ENCODE measurements around the gene ZNF862.
"Not testable (repeated sequence)": the region's sequence is repeated elsewhere in the genome, so short reads cannot be mapped to it uniquely, and the experiment has no call there.

ZNF862 gene

DNA sequence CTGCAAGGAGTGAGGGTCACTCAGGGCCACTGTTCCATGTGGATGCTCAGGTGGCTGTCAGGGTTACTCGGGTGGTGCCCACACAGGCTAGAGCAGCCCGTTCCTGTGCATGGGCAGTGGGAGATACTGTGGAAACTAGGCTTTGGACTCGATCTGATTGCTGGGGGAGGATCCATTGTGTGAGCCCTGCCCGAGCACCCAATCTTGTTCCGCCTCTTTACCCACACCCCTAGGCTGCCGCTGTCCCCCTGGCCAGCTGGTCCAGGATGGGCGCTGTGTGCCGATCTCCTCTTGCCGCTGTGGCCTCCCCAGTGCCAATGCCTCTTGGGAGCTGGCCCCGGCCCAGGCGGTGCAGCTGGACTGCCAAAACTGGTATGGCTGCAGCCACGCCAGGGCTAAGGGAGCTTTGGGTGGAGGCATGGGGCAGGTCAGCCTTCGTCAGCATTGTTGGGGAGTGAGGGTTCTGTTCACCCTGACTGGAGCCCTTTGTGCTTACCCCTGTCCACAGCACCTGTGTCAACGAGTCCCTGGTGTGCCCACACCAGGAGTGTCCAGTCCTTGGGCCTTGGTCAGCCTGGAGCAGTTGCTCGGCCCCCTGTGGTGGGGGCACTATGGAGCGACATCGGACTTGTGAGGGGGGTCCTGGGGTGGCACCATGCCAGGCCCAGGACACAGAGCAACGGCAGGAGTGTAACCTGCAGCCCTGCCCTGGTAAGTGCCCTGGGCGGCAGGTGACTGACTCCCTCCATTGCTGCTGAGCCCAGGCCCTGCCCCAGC is 12.4 kb upstream of the ZNF862 start:
- DNase-seq, result no peak

DNA sequence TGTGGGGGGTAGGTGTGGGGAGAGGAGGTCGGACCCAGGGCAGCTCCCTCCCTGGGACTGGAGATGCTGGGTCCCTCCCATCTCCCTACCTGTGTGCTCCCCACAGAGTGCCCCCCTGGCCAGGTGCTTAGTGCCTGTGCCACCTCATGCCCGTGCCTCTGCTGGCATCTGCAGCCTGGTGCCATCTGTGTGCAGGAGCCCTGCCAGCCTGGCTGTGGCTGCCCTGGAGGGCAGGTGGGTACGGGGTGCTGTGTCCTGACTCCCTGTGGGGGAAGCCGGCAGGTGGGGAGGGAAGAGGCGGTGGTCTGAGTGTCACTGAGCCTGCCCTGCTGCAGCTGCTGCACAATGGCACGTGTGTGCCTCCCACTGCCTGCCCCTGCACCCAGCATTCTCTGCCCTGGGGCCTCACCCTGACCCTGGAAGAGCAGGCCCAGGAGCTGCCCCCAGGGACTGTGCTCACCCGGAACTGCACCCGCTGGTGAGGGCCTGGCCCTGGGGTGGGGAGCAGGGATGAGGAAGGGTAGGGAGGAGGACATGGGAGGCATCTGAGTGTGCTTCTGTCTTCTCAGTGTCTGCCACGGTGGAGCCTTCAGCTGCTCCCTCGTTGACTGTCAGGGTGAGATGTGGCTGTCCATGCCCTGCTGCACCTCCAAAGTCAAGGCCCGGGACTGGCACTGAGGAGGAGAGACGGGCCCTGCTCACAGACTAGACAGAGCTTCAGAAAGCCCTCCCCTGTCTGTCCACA is 11.7 kb upstream of the ZNF862 start:
- DNase-seq, result no peak

DNA sequence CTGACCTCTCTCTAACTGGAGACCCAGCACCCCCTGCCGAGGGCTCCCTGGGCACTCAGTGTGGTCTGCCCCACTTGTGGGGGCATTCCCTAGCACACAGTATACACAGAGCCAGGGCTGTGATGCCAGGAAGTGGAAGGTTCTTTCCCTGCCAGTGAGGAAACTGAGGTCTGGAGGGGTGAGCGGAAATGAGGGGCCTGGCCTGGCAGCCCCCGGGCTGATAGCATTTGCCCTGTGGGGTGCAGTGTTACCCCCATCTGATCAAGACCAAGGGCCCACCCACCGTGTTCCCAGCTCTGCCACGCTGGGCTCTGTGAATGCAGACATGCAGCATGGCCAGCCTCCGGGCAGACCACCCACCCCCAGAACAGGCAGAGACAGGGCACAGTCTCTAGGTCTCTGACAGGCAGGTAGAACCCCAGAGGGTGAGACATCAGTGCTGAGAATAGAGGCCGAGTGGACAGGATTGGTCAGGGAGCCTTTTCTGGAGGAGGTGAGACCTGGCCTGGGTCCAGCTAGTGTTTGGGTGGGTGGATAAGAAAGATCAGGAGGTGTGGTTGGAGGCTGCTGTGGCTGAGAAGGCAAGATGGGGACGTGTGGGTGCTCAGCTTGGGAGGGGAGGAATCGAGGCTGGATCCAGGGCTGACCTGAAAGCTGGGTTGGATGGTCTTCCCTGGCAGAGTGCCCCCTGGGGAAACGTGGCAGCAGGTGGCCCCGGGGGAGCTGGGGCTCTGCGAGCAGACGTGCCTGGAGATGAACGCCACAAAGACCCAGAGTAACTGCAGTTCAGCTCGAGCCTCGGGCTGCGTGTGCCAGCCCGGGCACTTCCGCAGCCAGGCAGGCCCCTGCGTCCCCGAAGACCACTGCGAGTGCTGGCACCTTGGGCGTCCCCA is 10.8 kb upstream of the ZNF862 start:
- DNase-seq, result no peak

DNA sequence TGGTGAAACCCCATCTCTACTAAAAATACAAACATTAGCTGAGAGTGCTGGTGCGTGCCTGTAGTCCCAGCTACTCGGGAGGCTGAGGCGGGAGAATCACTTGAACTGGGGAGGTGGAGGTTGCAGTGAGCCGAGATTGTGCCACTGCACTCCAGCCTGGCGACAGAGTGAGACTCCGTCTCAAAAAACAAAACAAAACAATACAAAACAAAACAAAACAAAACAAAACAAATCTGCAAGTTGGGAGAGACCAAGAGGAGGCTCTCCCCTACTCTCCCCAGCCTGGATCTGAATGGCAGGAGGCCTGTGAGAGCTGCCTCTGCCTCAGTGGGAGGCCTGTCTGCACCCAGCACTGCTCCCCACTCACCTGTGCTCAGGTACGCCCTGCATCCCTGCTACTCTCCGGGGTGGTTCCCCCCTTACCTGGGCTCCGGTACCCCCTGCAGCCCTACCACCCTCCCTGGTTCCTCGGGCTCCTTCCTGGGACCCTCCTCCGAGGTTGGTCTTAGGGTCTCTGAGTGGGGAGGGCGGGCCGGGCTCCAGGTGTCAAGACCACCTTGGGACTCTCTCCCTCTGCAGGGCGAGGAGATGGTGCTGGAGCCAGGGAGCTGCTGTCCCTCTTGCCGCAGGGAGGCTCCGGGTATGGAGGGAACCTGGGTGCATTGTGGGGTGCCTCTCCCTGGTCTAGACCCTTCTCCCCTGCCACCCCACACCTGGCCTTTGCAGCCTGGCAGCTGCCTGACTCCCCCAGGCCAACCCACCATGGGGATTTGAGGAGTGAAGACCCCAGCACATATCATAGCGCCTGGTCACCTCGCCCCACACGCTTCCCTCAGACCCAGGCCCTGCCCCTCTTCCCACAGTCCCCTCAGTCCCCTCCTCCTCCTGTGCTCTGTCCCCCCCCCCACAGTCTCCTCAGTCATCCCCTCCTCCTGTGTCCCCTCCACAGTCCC is 9.5 kb upstream of the ZNF862 start:
- no peak for DNase-seq

DNA sequence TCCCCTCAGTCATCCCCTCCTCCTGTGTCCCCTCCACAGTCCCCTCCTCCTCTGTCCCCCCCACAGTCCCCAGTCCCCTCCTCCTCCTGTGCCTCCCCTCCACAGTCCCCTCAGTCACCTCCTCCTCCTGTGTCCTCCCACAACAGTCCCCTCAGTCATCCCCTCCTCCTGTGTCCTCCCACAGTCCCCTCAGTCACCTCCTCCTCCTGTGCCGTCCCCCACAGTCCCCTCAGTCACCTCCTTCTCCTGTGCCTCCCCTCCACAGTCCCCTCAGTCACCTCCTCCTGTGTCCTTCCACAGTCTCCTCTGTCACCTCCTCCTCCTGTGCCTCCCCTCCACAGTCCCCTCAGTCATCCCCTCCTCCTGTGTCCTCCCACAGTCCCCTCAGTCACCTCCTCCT is 7.6 kb upstream of the ZNF862 start:
- not testable (repeated sequence) for DNase-seq

DNA sequence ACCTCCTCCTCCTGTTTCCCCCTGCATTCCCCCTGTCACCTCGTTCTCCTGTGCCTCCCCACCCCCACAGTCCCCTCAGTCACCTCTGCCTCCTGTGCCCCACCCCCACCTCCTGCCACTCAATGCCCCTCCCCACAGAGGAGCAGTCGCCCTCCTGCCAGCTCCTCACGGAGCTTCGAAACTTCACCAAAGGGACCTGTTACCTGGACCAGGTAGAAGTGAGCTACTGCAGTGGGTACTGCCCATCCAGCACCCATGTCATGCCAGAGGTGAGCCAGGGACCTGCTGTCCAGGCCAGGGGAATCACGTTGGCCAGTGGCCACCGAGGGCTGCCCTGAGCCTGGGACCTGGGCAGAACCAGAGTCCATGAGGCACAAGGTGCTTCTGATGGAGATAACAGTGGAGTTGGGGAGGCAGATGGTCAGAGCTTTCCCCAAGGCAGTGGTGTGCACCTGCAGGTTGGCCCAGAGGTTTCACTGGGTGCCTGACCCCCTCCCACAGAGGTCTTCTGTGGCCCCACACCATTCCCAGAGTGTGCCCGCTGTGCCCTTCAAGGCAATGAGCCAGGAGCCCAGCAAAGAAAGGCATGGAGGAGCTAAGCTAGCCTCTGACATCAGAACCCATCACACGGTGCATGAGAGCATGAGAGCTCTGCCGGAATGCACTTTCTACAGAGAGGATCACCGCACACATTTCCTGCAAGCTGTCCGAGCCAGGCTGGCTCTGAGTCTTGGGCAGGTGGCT is 7.0 kb upstream of the ZNF862 start:
- DNase-seq, result no peak

DNA sequence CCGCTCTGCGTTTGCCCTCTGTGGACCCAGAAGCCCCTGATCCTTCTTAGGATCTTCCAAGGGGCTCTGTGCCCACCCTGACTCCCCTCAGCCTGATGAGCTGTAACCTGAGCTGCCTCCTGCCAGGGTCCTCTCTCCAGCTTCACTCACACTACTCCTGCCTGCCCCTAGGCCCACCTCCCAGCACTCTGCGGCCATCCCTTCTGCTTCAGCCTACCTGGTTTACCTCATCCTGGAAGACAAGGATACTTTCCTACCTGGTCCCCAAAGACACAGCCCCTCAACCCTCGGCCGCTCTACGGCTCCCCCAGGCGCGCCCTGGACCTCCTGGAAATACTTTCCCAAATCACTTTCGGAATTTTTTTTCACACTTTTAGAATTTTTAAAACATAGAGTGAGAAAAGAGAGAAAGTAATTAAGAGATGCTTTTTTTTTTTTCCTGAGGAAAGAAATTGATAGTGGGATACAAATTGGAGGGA is 6.4 kb upstream of the ZNF862 start:
- no peak for DNase-seq

DNA sequence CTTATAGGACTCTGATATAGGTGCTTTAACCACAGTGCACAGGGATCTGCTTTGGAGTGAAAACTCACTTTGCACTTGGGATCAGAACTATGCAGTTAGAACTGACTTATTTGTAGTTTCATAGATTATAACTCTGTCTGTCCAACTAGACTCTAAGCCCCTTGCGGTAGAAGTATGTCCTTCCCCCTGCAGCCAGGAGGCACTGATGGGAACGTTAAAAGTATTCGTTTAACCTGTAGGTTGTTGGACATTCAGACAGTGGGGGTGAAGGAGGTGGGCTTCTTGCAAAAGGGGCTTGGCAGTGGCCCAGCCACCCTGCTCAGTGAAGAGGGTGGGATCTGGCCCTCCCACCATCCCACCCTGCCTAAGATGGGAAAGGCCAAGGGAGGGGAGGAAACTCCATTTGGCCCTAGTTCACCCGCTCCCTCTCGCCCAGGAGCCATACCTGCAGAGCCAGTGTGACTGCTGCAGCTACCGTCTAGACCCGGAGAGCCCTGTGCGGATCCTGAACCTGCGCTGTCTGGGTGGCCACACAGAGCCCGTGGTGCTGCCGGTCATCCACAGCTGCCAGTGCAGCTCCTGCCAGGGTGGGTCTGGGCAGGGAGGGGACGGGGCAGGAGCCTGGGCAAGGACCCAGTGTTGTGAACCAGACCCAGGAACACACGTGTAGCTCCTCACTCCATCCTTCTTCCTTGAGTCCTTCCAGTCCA is 5.7 kb upstream of the ZNF862 start:
- no peak for DNase-seq

DNA sequence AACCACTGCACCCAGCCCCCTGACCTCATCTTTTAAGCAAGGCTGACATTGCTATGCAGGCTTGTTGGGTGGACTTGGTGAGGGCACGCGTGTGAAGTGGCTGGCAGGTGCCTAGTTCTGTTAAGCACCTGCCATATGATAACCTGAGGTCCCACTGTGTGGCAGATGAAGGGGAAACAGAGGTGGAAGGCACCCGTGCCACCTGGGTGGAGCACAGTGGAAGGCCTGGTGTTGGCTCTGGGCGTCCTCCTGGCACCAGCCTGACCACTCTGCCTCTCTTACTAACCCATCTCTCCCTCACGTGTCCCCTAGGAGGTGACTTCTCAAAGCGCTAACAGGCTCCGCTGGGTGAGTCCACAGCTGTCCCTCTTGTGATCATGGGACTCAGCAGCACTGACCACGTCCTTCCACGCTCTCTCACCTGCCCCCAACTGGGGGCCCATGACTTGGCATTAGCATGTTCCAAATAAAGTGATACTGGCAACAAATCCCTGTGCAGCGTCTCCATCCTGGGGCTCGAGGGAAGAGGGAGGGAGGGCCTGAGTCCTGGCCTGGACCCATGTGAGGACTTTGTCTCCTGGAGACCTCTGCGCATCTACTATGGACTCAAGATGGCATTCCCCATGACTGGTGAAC is 4.6 kb upstream of the ZNF862 start:
- DNase-seq, result no peak

DNA sequence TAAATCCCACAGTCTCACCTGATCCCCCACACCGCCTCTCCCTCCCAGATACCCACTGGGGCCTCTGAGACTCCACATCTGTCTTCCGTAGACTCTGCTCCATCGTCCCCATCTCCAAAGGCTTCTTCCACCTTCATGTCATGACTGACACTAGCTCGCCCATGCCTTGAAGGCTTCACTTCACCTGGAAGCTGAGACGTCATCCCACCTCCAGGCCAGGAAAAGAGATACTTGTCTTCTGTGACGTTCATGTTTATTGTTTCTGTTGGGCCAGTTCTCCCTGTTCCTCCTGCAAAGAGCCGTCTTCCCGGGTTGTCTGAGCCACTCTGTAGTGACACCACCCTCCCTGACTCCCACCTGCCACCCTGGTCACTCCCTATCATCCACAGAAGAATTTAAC is 3.6 kb upstream of the ZNF862 start:
- no peak for DNase-seq

DNA sequence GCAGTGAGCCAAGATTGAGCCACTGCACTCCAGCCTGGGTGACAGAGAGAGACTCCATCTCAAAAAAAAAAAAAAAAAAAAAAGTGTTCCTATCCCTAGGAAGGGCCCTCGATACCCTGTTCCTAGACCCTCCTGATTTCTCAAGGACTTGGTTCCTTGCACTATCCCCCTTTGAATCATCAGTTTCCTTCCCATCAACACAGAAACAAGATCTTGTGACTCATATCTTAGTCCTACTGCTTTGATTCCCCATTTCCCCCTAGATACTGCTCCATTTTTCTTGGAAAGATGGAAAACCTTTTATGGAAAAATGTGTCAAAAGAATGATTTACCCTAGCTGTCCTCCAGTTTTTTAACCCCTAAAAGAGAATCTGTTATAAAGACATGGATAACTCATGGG is 1.7 kb upstream of the ZNF862 start:
- DNase-seq, result no peak

DNA sequence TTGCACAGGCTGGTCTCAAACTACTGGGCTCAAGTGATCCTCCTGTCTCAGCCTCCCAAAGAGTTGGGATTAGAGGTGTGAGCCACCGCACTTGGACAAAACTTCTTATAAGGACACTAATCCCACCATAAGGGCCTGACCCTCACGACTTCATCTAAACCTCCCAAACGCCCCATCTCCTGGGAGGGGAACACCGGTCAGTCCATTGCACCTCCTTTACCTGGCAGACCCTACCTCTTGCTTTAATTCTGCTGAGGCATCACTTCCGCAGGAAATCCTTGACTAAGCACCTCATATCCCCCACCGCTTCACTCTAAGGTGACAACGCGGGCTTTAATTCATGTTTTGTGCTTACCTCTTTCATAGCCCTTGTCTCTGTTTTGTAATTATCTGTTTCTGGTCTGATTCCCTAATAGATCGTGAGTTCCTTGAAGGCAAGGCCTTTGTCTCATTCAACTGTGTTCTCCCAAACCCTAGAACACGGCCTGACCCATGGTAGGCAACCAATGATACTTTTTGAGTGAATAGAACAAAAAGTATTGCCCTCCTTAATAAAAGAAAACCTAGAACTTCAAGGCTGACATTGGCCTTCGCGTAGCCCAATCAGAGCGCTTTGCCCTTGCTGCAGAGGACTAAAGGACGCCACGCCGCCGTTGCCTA is 481 bp upstream of the ZNF862 start:
- no peak for DNase-seq

DNA sequence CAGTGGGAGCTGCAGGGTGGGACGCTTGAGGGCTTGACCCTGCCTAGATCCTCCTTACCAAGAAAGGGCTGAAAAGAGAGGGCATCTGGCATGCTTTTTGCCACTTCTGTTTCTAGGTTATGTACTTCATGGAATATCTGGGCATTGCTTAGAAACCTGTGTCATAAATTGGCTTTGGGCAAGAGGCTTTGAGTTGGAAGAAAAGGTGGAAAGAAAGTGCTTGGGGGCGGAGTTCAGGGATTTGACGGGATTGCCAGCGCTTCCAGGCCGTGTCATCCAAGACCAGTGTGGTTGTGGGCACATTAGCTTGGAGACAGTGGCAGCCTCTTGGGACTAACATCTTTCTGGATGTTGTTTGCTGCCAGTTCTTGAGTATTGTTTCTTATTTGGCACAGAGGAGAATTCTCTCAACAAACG is 825 bp downstream of the ZNF862 start:
- no peak for DNase-seq

DNA sequence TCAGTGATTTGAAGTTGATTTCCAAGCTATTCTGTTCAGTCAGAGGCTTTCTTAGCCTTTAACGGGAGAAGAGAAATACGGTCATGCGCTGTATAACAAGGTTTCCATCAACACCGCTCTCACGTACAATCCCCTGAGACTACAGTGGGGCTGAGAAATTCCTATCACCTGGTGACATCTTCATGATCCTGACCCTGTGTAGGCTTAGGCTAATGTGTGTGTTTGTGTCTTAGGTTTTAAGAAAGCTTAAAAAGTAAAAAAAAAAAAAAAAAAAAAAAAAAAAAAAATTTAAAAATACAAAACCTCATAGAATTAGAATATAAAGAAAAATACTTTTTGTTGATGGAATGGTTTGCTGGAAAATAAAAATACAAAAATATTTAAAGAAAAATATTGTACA is 1.8 kb downstream of the ZNF862 start:
- DNase-seq, result no peak

DNA sequence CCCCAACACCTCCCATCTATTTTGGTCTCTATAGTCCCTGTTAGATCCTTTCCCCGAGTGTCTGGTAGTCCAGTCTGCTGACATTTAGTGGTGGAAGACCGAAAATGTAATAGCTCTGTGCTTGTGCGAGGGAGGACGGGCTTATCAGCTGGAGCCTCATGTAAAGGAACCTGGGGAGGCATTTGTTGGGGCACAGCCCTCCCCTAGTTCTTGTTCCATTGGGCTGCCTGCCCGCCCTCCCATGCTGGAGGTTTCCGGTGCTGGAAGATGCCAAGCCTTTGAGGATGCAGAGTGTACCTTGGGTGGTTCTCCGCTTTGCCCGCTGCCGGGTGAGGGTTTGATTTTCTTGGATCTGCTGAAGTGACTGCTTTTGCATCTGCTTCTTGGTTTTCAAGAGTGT is 5.4 kb downstream of the ZNF862 start:
- DNase-seq, result no peak

DNA sequence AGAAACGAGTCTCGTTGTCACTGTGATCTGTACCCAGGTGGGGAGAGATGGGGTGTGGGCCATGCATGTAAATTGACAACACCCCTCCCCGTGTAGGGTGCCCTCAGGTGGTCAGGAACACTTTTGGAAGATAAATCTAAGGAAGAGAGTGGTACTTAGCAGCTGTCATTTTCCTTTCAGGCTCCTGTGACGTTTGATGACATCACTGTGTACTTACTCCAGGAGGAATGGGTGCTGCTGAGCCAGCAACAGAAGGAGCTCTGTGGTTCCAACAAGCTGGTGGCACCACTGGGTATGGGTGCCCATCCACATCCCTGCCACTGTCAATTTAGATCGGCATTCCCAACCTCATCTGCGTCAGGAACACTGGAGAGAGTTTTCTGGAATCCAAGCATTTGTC is 6.3 kb downstream of the ZNF862 start:
- DNase-seq, result no peak

DNA sequence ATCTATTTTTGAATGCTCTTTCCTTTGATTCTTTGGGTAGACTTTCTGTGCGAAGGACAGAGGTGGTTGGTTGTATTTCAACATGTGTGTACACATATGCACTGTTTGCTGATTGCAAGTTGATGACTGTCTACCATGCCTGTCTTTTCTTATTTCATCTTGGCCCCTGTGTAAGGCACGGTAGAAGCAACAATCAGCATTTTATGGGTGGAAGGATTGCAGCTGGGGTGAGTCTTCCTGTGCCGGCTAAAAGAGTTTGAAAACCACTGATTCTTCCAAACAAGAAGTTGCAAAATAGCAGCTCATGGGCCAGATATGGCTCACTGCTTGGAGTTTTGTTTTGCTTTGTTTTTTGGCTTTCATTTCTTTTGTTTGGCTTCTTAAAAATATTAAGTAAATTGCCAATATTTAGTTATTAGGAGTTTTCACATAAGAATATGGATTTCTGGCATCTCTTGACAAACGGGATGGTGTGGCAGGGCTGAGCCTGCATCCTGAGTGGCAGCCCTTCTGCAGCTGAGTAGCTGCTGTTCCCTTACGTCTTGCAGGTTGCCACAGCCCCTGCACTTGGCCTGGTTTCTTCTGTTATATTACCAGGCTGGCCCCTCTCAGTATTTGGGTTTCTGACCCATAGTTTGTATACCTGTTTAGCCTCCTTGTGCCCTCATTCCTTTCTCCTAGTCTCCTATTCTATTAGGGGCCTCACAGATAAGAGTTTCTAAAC is 7.2 kb downstream of the ZNF862 start:
- no peak for DNase-seq

DNA sequence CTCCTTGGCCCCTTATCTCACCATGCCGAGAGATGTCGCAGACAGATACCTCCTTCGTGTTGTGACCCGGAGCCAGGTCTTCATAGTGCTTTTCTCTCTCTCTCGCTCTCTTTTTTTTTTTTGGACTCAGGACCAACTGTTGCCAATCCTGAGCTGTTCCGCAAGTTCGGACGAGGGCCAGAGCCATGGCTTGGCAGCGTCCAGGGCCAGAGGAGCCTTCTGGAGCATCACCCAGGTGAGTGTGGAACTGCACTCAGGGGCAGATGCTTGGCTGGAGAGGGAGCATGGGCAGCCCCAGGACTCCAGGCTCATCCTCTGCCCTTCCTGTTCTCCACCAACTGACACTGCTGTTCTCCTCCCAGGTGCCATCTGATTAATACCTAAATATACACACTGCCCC is 7.8 kb downstream of the ZNF862 start:
- DNase-seq, result no peak

DNA sequence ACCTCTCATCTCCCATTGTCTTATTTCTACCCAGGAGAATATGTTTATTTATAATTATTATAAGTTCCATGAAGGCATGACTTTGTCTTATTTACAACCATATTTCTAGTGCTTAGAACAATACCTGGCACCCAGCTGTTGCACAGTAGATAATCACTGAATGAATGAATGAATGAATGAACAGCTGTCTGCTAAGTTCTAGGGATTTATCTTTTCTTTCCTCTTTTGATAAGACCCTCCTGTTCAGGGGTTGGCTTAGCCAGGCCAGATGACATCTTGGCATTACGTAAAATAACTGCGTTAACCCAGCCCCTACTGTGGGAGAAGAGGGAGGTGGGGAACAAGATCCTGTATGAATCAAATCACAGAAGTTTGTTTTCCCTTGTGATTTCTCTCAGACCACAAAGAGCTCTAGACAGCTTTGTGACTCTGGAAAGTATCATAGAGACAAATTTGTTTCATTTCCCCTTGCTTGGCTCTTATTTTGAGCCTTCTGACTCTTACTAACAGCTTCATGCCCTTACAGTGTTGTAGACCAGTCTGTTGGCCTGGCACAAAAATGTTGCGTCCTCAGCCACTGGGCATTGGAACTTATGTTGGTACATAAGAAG is 8.4 kb downstream of the ZNF862 start:
- no peak for DNase-seq
